Measurements from ENCODE around the gene CTIF.
A peak's percentile ranks its signal among the peaks of the same experiment; 100 is the strongest.

Gene CTIF

GRCh38 chr18:48851599-48851960, 312.7 kb downstream of the CTIF start:
- no peak for DNase-seq (ENCODE audit: low read depth)

GRCh38 chr18:48852292-48852691, 313.5 kb downstream of the CTIF start:
- DNase-seq (ENCODE audit: low read depth) = no peak

GRCh38 chr18:48852794-48853193, 314.0 kb downstream of the CTIF start:
- no peak for DNase-seq (ENCODE audit: low read depth)

GRCh38 chr18:48853588-48853987, 314.8 kb downstream of the CTIF start:
- DNase-seq (ENCODE audit: low read depth) = no peak

- no peak for DNase-seq (ENCODE audit: low read depth)
Measured at GRCh38 chr18:48854780-48855179, 315.9 kb downstream of the CTIF start.

GRCh38 chr18:48855422-48856377, 316.9 kb downstream of the CTIF start:
- DNase-seq (ENCODE audit: low read depth) = no peak

- no peak for DNase-seq (ENCODE audit: low read depth)
Measured at GRCh38 chr18:48857023-48857694, 318.3 kb downstream of the CTIF start.

- no peak for DNase-seq (ENCODE audit: low read depth)
Measured at GRCh38 chr18:48858676-48859075, 319.8 kb downstream of the CTIF start.

GRCh38 chr18:48859311-48860268, 320.8 kb downstream of the CTIF start:
- DNase-seq (ENCODE audit: low read depth) = no peak

GRCh38 chr18:48860269-48861180, 321.7 kb downstream of the CTIF start:
- DNase-seq (ENCODE audit: low read depth) = no peak

GRCh38 chr18:48861181-48861708, 322.4 kb downstream of the CTIF start:
- no peak for DNase-seq (ENCODE audit: low read depth)

- DNase-seq (ENCODE audit: low read depth) = no peak
Measured at GRCh38 chr18:48862132-48862531, 323.3 kb downstream of the CTIF start.

- DNase-seq (ENCODE audit: low read depth) = no peak
Measured at GRCh38 chr18:48862678-48863270, 323.9 kb downstream of the CTIF start.

- DNase-seq (ENCODE audit: low read depth) = peak; percentile 36
Measured at GRCh38 chr18:48863432-48864065, 324.7 kb downstream of the CTIF start.

GRCh38 chr18:48864876-48865275, 326.0 kb downstream of the CTIF start:
- DNase-seq (ENCODE audit: low read depth) = no peak

GRCh38 chr18:48866028-48866733, 327.4 kb downstream of the CTIF start:
- peak; percentile 58 for DNase-seq (ENCODE audit: low read depth)

GRCh38 chr18:48866856-48867255, 328.0 kb downstream of the CTIF start:
- no peak for DNase-seq (ENCODE audit: low read depth)

GRCh38 chr18:48867978-48868377, 329.1 kb downstream of the CTIF start:
- no peak for DNase-seq (ENCODE audit: low read depth)

All from EH (cell line).